ENCODE measurements around the gene SLC22A6. TPM values are rescaled to one million over a fixed set of nuclear protein-coding genes. Genes with fewer than 3 reads are reported as not detected.

SLC22A6 gene
- total RNA-seq, 1 experiment from 2014 or later, result not detected

DNA sequence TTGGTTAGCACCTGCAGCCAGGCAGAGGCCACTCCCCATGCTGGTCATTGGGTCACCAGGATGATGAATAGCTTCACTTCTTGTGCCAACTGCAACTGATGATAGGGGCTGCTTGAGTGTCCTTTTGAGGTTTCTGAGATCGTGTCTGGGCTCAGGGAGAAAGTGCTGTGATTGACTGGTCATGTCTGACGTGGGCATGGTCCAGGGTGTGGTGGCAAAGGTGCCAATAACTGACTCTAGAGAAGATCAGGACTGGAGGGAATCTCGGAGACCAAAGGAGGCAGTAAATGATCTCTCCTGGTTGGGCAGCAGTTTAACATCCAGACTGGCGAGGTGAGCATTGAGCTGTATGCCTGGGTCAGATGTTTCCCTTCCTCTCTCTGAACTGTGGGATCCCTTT lies 10.0 kb upstream of the SLC22A6 start:
- Histone ChIP-seq H3K4me1 (replicated peaks; ENCODE audit: insufficient read depth) (no peaks in the 10 kb centered on the region), H2AFZ (no peak overlapping the region), H3K4me2 (no peak overlapping the region), H3K36me3 (ENCODE audit: low read depth) (no peaks in the 10 kb centered on the region), H3K9me2 (ENCODE audit: insufficient read depth) (no peaks in the 10 kb centered on the region), H3F3A (ENCODE audit: insufficient read depth, low read depth) (no peaks in the 10 kb centered on the region), H3K79me2 (ENCODE audit: low read depth) (no peaks in the 10 kb centered on the region), H3K9me3 (ENCODE audit: insufficient read depth, low read depth) (no peaks in the 10 kb centered on the region), H3K27me3 (ENCODE audit: insufficient read depth, low read depth) (peaks cover 98% of the 10 kb centered on the region), H4K20me1 (ENCODE audit: insufficient read depth) (no peaks in the 10 kb centered on the region), H3K27ac (no peak overlapping the region), H3K4me3 (no peak overlapping the region)
- ChIA-PET CTCF (no interaction called here), POLR2A (ENCODE audit: unreplicated experiment) (no interaction called here)
- intact Hi-C loops (cut with micrococcal nuclease; ENCODE audit: unreplicated experiment), result no loop called here
- TF ChIP-seq EZH2 (IDR thresholded peaks at IDR 0.05; ENCODE audit: low read depth), result no peak
- TF ChIP-seq, protein P1, sequence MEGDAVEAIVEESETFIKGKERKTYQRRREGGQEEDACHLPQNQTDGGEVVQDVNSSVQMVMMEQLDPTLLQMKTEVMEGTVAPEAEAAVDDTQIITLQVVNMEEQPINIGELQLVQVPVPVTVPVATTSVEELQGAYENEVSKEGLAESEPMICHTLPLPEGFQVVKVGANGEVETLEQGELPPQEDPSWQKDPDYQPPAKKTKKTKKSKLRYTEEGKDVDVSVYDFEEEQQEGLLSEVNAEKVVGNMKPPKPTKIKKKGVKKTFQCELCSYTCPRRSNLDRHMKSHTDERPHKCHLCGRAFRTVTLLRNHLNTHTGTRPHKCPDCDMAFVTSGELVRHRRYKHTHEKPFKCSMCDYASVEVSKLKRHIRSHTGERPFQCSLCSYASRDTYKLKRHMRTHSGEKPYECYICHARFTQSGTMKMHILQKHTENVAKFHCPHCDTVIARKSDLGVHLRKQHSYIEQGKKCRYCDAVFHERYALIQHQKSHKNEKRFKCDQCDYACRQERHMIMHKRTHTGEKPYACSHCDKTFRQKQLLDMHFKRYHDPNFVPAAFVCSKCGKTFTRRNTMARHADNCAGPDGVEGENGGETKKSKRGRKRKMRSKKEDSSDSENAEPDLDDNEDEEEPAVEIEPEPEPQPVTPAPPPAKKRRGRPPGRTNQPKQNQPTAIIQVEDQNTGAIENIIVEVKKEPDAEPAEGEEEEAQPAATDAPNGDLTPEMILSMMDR (conservative IDR thresholded peaks at IDR 0.05), result no peak
- DNase-seq, result no peak
- no TSS peak for BruUV-seq (replicated peaks)

DNA sequence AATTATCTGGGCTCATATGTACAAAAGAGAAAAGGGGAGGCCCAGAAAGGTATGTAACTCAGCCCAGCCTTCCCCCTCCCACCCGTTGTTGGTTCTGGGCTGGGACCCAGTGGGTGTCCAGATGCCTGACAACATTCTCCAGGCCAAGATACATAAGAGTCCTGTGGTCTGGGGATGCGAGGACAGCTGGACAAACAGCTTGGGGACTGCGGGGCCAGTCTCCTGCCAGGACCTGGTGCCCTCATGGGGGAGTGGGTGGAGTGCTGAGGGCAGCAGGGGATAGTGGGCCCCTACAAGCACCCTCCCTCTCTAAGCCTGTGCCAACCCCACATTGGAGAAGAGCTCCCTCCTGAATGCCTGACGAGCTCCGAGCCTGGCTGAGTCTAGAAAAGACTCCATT lies 3.5 kb upstream of the SLC22A6 start:
- no peaks in the 10 kb centered on the region for H4K20me1 ChIP-seq (ENCODE audit: insufficient read depth)
- no peaks in the 10 kb centered on the region for H3K36me3 ChIP-seq (ENCODE audit: low read depth)
- H3K4me2 ChIP-seq, result no peak overlapping the region
- H3K27me3 ChIP-seq (ENCODE audit: insufficient read depth, low read depth), result peaks cover 97% of the 10 kb centered on the region
- TF ChIP-seq EZH2 (IDR thresholded peaks at IDR 0.05; ENCODE audit: low read depth), result no peak
- TF ChIP-seq, protein P1 (conservative IDR thresholded peaks at IDR 0.05), result no peak
- no peaks in the 10 kb centered on the region for H3F3A ChIP-seq (ENCODE audit: insufficient read depth, low read depth)
- DNase-seq, result no peak
- H3K4me1 ChIP-seq (replicated peaks; ENCODE audit: insufficient read depth), result no peaks in the 10 kb centered on the region
- no TSS peak for BruUV-seq (replicated peaks)
- no peaks in the 10 kb centered on the region for H3K79me2 ChIP-seq (ENCODE audit: low read depth)
- no peak overlapping the region for H2AFZ ChIP-seq
- H3K4me3 ChIP-seq, result no peak overlapping the region
- no peaks in the 10 kb centered on the region for H3K9me2 ChIP-seq (ENCODE audit: insufficient read depth)
- intact Hi-C loops (cut with micrococcal nuclease; ENCODE audit: unreplicated experiment), result no loop called here
- ChIA-PET POLR2A (ENCODE audit: unreplicated experiment) (no interaction called here), CTCF (no interaction called here)
- no peaks in the 10 kb centered on the region for H3K9me3 ChIP-seq (ENCODE audit: insufficient read depth, low read depth)
- H3K27ac ChIP-seq, result no peak overlapping the region

DNA sequence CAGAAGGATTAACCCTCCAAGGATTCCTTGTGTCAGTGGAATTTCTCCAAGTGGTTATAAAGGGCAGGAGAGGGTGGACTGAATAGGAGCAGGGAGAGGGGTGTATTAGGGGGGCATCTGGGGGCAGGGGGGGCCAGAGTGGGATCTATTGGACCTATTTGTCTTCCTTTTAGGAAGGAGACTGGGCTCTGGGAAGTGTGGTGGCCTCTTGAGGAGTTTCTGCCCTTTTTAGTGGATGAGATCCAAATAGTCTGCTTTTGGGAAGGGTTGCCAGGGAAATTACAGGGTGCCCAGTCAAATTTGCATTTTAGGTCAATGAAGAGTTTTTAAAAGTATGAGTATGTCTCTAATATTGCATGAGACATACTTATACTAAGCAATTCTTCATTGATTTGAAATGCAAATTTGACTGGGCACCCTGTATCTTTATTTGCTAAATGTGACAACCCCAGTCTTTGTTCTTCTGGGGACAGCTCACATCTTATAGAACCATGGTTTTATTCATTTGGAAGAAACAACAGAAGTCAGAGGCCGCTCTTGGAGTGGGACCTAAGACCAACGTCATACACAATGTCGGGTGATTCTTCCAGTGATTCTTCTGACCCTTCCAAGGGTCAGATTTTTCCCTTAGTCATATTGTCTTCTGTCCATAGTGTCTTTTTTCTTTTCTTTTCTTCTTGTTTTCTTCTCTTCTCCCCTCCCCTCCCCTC lies 429 bp upstream of the SLC22A6 start:
- no peak overlapping the region for H3K27ac ChIP-seq
- CTCF ChIA-PET, result no interaction called here
- H3K4me3 ChIP-seq, result no peak overlapping the region
- no peaks in the 10 kb centered on the region for H3K36me3 ChIP-seq (ENCODE audit: low read depth)
- no peak overlapping the region for H3K4me2 ChIP-seq
- H2AFZ ChIP-seq, result no peak overlapping the region
- no TSS peak for BruUV-seq (replicated peaks)
- no peak for TF ChIP-seq EZH2 (IDR thresholded peaks at IDR 0.05; ENCODE audit: low read depth)
- TF ChIP-seq, protein P1 (conservative IDR thresholded peaks at IDR 0.05), result no peak
- no peaks in the 10 kb centered on the region for H4K20me1 ChIP-seq (ENCODE audit: insufficient read depth)
- no peaks in the 10 kb centered on the region for H3F3A ChIP-seq (ENCODE audit: insufficient read depth, low read depth)
- no peak for DNase-seq
- H3K27me3 ChIP-seq (ENCODE audit: insufficient read depth, low read depth), result peaks cover 98% of the 10 kb centered on the region
- H3K9me3 ChIP-seq (ENCODE audit: insufficient read depth, low read depth), result no peaks in the 10 kb centered on the region
- H3K9me2 ChIP-seq (ENCODE audit: insufficient read depth), result no peaks in the 10 kb centered on the region
- intact Hi-C loops (cut with micrococcal nuclease; ENCODE audit: unreplicated experiment), result no loop called here
- POLR2A ChIA-PET (ENCODE audit: unreplicated experiment), result no interaction called here
- H3K4me1 ChIP-seq (replicated peaks; ENCODE audit: insufficient read depth), result no peaks in the 10 kb centered on the region
- no peaks in the 10 kb centered on the region for H3K79me2 ChIP-seq (ENCODE audit: low read depth)

Measured in PC-9 (cell line).